Vagina (tissue), 2 donors: ENCODE data around the gene OR6C70.

Experiments used
- POLR2AphosphoS5 ChIP-seq, 2 donors: sonication (generic); formaldehyde crosslinking; IDR thresholded peaks; one replicate each; pipeline ENCODE4 v1.9.0; 2017; ENCODE audit warnings: antibody characterized with exemption in 2 of 2, mild to moderate bottlenecking in 2 of 2, low read depth in 1 of 2; ENCODE audit not compliant: insufficient read depth in 1 of 2
- TF ChIP-seq, protein P1 (sequence below), 3 experiments: fragments of 450-650 bp in 2 of 3; fragments of 200-600 bp in 1 of 3; sonication (generic) in 1 of 3; IDR thresholded peaks; one replicate each; pipeline ENCODE4 v1.5.1; 2017 to 2019; ENCODE audit warnings: antibody characterized with exemption in 3 of 3, mild to moderate bottlenecking in 2 of 3, moderate library complexity in 2 of 3

DNA sequence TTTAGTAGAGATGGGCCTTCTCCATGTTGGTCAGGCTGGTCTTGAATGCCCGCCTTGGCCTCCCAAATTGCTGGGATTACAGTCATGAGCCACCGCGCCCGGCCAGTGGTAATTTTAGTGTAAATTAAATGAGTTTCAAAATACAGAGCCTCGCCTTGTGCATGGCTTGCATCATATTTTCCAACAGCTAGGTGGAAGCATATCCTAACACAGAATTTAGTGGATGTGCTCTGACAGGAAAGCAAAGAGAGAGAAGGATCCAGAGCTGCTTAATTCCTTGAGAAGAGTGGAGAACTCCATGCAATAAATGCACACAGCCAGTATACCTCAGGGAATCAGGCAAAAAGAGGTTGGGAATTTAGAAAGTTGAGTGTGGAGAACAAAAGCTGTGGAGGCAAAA is 23.6 kb downstream of the OR6C70 start:
- TF ChIP-seq, protein P1, sequence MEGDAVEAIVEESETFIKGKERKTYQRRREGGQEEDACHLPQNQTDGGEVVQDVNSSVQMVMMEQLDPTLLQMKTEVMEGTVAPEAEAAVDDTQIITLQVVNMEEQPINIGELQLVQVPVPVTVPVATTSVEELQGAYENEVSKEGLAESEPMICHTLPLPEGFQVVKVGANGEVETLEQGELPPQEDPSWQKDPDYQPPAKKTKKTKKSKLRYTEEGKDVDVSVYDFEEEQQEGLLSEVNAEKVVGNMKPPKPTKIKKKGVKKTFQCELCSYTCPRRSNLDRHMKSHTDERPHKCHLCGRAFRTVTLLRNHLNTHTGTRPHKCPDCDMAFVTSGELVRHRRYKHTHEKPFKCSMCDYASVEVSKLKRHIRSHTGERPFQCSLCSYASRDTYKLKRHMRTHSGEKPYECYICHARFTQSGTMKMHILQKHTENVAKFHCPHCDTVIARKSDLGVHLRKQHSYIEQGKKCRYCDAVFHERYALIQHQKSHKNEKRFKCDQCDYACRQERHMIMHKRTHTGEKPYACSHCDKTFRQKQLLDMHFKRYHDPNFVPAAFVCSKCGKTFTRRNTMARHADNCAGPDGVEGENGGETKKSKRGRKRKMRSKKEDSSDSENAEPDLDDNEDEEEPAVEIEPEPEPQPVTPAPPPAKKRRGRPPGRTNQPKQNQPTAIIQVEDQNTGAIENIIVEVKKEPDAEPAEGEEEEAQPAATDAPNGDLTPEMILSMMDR (IDR thresholded peaks at IDR 0.05) = no peak
- TF ChIP-seq POLR2AphosphoS5 (IDR thresholded peaks at IDR 0.05; ENCODE audit: insufficient read depth in 1 of 2, low read depth in 1 of 2) = no peak
